Lung microvascular endothelial cell (primary cell): ENCODE results near the gene EYA3. TPM values are rescaled to one million over a fixed set of nuclear protein-coding genes. Genes with fewer than 3 reads are reported as not detected.

Experiments
- DNase-seq, 2 donors: peaks; one replicate each; pipeline versions ENCODE4 v3.0.0 to v3.0.0-alpha.2; 2010; ENCODE audit warnings: low read depth in 2 of 2
- total RNA-seq: library from RNA; depleted of rRNA; stranded (reverse); fragments of >200 nt; gene quantifications from 2 replicates; pipeline ENCODE4 v1.2.1, GENCODE V29; 2014

EYA3 gene
- total RNA-seq, 1 donor from 2014 or later = 8.5 TPM

DNA sequence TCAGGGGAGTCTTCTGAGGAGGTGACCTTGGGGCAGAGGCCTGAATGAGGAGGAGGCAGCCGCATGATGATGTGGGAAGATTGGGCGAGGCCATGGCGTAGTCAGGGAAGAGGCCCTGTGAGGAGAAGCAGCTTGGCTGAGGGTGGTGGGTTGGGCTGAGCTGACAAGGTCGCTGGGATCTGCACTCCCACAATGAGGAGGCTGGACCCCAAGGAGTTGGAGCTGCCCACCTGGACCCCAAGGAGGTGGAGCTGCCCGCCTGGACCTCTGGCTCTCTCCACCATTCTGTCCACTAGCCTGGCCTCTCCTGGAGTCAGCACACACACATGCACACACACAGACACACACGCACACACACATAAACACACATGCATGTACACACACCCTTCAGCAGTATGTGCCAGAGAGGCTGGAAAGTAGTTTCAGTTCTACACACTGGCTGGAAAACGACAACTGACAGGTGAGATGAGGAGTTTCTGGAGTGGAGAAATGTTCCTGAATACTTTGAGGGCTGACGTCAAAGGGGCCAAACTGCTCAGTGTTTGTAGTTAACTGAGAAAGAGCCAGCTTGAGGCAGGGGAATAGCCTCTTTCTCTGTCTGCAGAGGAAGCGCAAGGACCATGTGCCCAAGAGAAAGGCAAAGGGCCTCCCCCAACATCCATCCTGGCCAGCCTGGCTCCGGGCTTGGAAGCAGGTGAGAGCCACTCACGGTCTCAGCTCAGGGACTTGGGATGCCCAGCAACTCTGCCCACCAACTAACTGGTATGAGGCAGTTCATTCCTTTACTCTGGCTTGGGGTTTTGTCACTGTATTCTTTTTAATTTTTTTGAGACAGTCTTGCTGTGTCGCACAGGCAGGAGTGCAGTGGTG, 146.5 kb downstream of the EYA3 start:
- no peak for DNase-seq

DNA sequence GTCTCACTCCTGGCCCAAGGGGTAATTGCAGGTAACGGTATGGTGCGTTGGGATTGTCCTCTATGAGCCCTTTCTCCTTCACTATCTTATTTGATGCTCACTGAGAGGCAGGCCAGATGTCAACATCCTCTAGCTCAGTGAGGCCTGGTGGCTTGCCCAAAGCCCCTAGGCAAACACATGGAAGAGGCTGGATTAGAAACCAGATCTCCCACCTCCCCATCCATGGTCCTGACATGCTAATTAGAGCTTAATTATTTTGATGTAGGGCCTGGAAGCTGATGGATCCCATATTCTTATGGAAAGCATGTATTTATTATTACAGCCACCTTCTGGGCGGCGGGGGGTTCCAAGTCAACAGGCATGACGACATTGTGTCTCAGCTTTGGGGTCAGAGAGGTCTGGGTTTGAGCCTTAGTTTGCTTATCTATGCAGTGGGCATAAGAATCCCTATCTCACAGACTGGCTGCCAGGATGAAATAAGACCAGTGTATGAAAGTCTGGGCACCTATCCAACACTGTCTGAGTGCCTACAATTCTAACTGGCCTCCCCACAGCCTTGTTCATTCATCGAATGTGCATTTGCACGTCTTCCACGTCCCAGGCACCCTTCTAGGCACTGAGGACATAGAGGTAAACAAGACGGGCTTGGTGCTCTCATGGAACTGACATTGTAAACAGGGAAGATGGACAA, 147.4 kb downstream of the EYA3 start:
- DNase-seq = no peak

DNA sequence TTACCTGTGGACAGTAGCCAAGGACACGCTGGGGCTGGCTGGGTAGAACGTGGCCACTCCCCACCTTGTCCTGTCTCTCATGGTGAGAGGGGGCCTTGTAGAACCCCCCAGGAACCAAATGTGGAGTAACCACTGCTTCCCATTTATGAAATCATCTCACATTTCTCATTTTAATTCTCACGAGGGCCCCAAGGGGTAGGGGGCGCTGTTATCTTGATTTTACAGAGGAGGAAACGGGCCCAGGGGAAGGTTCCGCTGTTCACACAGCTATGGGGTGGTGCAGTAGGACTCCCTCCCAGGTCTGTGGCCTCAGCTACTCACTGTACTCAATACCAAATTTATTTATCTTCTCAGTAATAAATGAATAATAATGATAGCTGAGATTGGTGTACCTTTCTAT, 148.1 kb downstream of the EYA3 start:
- DNase-seq = peak; percentile 53 to 68

DNA sequence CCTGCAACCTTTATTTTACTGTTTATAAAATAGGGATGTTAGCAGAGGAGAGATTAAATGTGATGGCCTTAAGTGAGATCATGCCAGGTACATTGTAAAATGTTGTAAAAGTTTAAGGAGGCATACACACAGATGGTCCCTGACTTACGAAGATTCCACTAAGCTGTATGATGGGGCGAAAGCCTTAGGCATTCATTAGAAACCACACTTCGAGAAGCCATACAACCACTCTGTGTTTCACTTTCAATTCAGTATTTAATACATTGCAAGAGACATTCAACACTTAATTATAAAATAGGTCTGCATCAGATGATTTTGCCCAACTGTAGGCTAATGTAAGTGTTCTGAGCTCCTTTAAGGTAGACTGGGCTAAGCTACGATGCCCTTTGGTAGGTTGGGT, 149.9 kb downstream of the EYA3 start:
- no peak for DNase-seq

DNA sequence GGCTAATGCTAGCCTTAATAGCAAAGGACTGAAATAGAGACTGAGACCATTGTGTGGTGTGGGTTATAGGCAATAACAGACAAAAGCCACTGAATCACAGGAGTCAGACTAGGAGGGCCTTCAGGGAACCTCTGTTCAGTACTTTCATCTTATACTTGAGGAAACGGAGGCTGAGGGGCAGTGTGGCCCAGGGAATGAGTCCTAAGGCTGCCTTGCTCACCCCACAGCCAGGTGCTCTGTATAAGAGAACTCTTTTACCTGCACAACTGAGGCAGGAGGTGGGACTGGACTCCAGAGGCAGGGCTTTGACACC, 150.9 kb downstream of the EYA3 start:
- no peak for DNase-seq

DNA sequence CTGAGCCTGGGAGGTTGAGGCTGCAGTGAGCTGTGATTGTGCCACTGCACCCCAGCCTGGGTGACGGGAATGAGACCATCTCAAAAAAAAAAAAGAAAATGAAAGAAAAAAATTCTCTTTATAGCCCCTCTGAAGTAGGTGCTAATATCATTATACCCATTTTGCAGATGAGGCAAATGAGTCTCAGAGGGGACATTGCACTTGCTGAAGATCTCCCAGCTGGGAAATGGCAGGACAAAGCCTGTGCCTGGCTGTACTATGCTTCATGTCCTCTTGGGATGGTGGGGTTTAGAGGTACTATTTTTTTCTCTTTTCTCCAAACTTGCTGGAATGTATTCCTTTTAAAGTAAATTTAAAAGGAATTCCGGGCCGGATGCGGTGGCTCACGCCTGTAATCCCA, 152.0 kb downstream of the EYA3 start:
- no peak for DNase-seq

DNA sequence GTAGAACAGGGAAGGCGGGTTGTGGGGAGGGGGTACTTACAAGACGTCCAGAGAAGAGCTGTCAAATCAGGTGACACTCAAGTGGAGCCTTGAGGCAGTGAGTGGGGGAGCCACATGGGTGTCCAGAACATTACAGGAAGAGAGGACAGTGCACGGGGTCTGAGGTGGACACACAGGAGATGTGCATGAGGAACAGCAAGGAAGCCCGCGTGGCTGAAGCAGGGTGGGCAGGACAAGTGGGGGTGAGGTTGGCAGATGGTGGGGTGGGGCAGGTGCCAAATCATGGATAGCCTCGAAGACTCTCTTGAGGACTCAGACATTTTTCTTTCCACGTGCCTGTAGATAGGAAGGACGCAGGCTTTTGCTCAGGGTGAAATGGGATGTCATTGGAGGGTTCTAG, 152.7 kb downstream of the EYA3 start:
- no peak for DNase-seq

DNA sequence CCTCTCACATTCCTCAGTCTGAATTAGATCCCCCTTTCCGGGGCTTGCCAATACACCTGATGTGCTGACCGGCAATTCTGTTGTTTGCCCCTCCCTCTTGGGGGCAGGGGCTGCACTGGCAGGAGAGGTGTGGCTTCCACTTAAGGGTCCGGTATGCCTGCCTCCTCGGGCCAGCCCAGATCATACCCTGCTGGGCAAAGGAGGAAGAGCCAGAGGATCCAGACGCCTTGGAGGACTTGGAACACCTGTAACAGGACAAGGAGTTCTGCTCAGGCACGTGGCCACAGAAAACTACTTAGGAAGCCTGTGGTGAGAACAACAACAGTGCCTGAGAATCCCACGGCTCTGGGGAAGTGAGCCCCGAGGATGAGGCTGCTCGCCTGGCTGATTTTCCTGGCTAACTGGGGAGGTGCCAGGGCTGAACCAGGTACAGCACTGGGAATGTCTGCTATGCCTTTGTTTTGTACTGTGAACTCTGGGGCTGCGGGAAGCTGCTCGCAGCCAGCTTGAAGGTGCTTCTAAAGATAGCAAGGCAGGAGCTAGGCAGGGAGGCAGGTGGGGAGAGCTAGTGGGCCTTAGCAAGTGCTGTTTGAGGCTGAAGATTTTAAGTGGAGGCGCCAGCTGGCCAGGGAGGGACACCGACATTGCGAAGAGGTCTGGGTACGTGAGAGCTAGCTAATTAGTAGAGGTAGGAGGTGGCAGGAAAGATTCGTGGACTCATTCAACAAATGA, 153.4 kb downstream of the EYA3 start, which contains the start of gene SMPDL3B:
Gene SMPDL3B (plus strand): TSS at position 183 of the 732 bp plus-strand sequence. CDS start 184 bp downstream, at position 367.
- DNase-seq = no peak

DNA sequence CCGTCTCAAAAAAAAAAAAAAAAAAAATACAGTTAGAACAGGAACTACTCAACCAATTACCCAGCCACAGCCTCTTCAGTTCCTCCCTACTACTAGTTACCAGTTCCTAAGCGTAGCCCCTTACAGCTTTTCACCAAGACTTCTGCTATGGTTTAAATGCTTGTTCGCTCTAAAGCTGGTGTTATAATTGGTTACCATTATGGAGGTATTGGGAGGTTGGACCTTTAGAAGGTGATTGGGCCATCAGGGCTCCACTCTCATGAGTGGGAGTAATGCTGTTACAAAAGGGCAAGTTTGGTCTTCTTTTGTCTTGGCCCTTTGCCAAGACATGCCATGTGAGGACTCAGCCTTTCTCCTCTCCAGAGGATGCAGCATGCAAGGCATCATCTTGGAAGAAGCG, 156.7 kb downstream of the EYA3 start:
- DNase-seq = no peak

DNA sequence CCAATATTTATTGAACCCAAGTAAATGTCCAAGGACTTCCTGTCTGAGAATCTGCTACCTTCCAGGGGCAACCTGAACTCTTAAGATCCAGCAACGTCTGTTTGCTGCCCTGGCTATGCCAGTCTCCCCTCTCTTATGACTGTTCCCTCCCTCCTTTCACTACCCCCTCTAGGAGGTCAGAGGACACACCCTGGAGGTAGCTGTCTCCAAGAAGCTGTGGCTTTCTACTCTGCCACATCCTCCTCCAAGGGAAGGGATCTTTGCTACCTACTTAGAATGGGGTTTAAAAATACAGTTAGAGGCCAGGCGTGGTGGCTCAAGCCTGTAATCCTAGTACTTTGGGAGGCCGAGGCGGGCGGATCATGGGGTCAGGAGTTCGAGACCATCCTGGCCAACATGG, 157.2 kb downstream of the EYA3 start:
- DNase-seq = no peak

DNA sequence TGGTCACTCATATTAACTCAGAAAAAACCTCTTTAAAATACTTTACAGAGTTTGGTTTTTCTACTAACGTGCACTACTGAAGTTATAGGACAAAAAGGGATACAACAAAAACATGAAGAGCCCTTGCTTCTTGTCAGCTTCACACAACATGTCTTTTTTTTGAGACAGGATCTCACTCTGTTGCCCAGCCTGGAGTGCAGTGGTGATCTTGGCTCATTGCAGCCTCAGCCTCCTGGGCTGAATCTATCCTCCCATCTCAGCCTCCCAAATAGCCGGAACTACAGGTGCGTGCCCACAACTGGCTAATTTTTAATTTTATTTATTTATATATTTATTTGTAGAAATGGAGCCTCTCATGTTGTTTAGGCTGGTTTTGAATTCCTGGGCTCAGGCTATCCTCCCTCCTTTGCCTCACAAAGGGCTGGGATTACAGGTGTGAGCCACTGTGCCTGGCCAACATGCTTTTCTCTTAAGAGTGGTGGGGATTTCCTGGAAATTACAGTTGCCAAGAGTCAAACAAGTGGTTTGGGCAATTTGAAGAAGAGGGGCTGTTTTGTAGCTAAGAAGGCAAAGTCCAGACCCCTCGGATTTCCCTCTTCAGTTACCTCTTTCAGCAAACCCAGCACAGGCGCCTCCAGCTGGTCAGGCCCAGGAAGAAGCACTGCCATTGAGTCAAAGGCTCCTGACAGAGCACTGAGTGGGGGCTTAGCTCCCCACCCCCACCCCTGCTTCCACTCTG, 160.0 kb downstream of the EYA3 start:
- no peak for DNase-seq

DNA sequence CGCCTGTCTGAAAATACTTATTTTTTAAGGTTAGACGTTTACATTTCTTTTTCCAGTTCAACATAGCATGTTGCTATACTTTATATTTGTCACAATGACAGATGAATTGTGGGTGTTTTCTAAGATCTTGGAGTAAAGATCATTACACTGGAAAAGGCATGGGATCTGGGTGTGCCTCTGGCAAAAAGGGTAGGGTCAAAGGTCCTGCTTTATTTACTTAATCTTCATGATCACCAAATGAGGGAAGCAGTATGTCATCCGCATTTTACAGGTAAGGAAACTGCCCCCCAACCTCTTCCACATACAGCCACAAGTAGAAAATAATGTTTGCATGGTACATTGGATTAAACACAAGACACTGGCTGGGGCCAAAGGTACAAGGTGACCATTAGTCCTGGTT, 166.1 kb downstream of the EYA3 start:
- no peak for DNase-seq

Other genes with a start within 250 kb of the EYA3 start
- 34.7 and 35.9 TPM in 2 replicates for gene THEMIS2, start 216.1 kb downstream of the EYA3 start, total RNA-seq
- 41.1 and 47.5 TPM in 2 replicates for gene RPA2, start 174.0 kb downstream of the EYA3 start, total RNA-seq
- 0.22 and 0.60 TPM in 2 replicates for gene SMPDL3B, start 153.6 kb downstream of the EYA3 start, total RNA-seq
- 4.1 and 6.5 TPM in 2 replicates for gene XKR8, start 128.6 kb downstream of the EYA3 start, total RNA-seq
- gene PTAFR, start 88.1 kb upstream of the EYA3 start, total RNA-seq = under 0.01 TPM in 2 replicates
- 37.7 and 50.2 TPM in 2 replicates for gene DNAJC8, start 144.4 kb upstream of the EYA3 start, total RNA-seq
- 99.2 and 121 TPM in 2 replicates for gene ATP5IF1, start 147.5 kb upstream of the EYA3 start, total RNA-seq
- gene SESN2, start 170.9 kb upstream of the EYA3 start, total RNA-seq = 5.0 and 7.0 TPM in 2 replicates
- 17.7 and 22.6 TPM in 2 replicates for gene MED18, start 240.4 kb upstream of the EYA3 start, total RNA-seq